Panc1 (cell line): Measurements from ENCODE around the gene ARHGDIA. TPM values are rescaled to one million over a fixed set of nuclear protein-coding genes. Genes with fewer than 3 reads are reported as not detected.

Source experiments
- ATAC-seq: fragments of 200-7000 bp; cut with Tn5 transposase; 2 replicates; pipeline ENCODE4 v1.9.1; 2020; ENCODE audit warnings: mild to moderate bottlenecking, moderate library complexity
- BruUV-seq: library from RNA; stranded (reverse); fragments of 400-500 nt; replicated peaks from 2 replicates; lab custom pipeline; 2021; lab: Mats Ljungman, UMichigan
- CTCF ChIA-PET: fragments of 300-600 bp; sonication (Branson Sonifier 250); formaldehyde crosslinking; loops from one replicate; lab custom pipeline; 2022; ENCODE audit warnings: antibody characterized with exemption; lab: Charles Lee
- POLR2A ChIA-PET: fragments of 300-600 bp; sonication (Branson Sonifier 250); formaldehyde crosslinking; loops from one replicate; lab custom pipeline; 2022; ENCODE audit warnings: antibody characterized with exemption; lab: Charles Lee
- DNase-seq: peaks from one replicate; pipeline ENCODE4 v3.0.0-alpha.2; 2010; ENCODE audit warnings: low read depth, low spot score
- H3K27ac ChIP-seq: 2 replicates; pipeline ENCODE4 v1.5.1; 2011; ENCODE audit warnings: mild to moderate bottlenecking, low read length, inconsistent platforms
- H3K27me3 ChIP-seq: fragments of 200-500 bp; sonication (Bioruptor generic); 2 replicates; pipeline ENCODE4 v1.6.0; 2014; ENCODE audit warnings: low read length, inconsistent platforms; ENCODE audit not compliant: control insufficient read depth, insufficient read depth
- H3K36me3 ChIP-seq: fragments of 200-500 bp; sonication (Bioruptor generic); 2 replicates; pipeline ENCODE4 v1.5.1; 2014; ENCODE audit warnings: inconsistent platforms, mild to moderate bottlenecking, low read length, moderate library complexity; ENCODE audit not compliant: control insufficient read depth, insufficient read depth
- H3K4me1 ChIP-seq: 2 replicates; pipeline ENCODE4 v1.5.1; 2011; ENCODE audit warnings: inconsistent platforms, mild to moderate bottlenecking, low read length, moderate library complexity; ENCODE audit not compliant: control insufficient read depth, insufficient read depth
- H3K4me3 ChIP-seq, 2 experiments: 2 replicates each; pipeline ENCODE4 v1.5.1; 2011 to 2012; ENCODE audit warnings: low read depth in 2 of 2, low read length in 2 of 2, mild to moderate bottlenecking in 2 of 2, inconsistent platforms in 1 of 2, moderate library complexity in 1 of 2
- H3K9me3 ChIP-seq: fragments of 200-500 bp; sonication (Bioruptor generic); 2 replicates; pipeline ENCODE4 v1.5.1; 2014; ENCODE audit warnings: low read depth, mild to moderate bottlenecking, inconsistent platforms, low read length, moderate library complexity; ENCODE audit not compliant: control insufficient read depth, insufficient read depth
- SIN3A ChIP-seq: IDR thresholded peaks from 2 replicates; pipeline ENCODE4 v1.6.1; 2012; ENCODE audit warnings: low read depth, mild to moderate bottlenecking, low read length, moderate library complexity, borderline replicate concordance; ENCODE audit not compliant: insufficient read depth
- TCF7L2 ChIP-seq: IDR thresholded peaks from 2 replicates; pipeline ENCODE4 v1.6.1; 2011; ENCODE audit warnings: mild to moderate bottlenecking, low read depth, low read length, inconsistent platforms
- in situ Hi-C: cut with HindIII; loops from 2 replicates; pipeline ENCODE4 v1.10.0; 2016; ENCODE audit warnings: low sequenced_read_pairs, low pct_unique_long_range_greater_than_20kb
- intact Hi-C: fragments of 100-400 bp; cut with micrococcal nuclease; formaldehyde crosslinking; loops from one replicate; pipeline ENCODE4 v1.10.0; 2022; ENCODE audit not compliant: unreplicated experiment
- total RNA-seq: library from RNA; stranded (reverse); gene quantifications from one replicate; pipeline ENCODE4 v1.2.1, GENCODE V29; 2021; ENCODE audit not compliant: unreplicated experiment
- TF ChIP-seq, protein P1 (sequence below): fragments of 450-650 bp; IDR thresholded peaks from 2 replicates; pipeline ENCODE4 v1.5.1; 2017; ENCODE audit warnings: mild to moderate bottlenecking
- TF ChIP-seq, protein P2 (sequence below), 2 experiments: IDR thresholded peaks; 2 replicates each; pipeline ENCODE4 v1.6.1; 2011 to 2012; ENCODE audit warnings: low read depth in 2 of 2, control low read depth in 1 of 2, low read length in 1 of 2, mild to moderate bottlenecking in 1 of 2, moderate library complexity in 1 of 2; ENCODE audit not compliant: insufficient read depth in 1 of 2

ARHGDIA gene
- total RNA-seq, 1 experiment from 2014 or later, result 420 TPM

DNA sequence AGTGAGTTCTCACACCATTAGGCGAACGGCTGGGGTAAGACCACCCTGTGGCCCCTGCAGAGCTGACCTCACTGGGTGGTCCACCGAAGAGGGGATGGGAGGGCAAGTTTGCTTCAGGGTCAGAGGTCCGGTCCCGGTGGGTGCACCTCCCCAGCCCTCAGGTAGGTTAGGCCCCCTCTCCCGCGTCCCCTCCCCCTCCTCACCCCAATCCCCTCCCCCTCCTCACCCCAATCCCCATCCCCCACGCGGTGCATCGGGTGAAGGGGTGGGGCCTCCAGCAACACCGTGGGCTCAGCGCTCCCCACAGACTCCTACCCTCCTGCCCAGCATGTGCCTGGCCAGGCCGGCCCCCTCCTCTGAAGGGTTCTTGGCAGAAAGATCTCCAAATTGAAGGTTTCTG is 51.4 kb downstream of the ARHGDIA start:
- in situ Hi-C loops (no loop called here), intact Hi-C loops (no loop called here)
- peaks cover 19% of the 10 kb centered on the region for H3K4me1 ChIP-seq
- H3K27ac ChIP-seq, result no peak overlapping the region
- CTCF ChIA-PET, result interaction anchor here (0.6 kb wide), 1 partner anchor 335 kb away, joined by 3 read pairs; no protein-coding TSS in a partner anchor
- H3K36me3 ChIP-seq, result no peaks in the 10 kb centered on the region
- no peaks in the 10 kb centered on the region for H3K27me3 ChIP-seq
- POLR2A ChIA-PET, result no interaction called here
- H3K4me3 ChIP-seq, result no peak overlapping the region
- H3K9me3 ChIP-seq, result no peaks in the 10 kb centered on the region
- no peak for DNase-seq
- TF ChIP-seq, protein P1, sequence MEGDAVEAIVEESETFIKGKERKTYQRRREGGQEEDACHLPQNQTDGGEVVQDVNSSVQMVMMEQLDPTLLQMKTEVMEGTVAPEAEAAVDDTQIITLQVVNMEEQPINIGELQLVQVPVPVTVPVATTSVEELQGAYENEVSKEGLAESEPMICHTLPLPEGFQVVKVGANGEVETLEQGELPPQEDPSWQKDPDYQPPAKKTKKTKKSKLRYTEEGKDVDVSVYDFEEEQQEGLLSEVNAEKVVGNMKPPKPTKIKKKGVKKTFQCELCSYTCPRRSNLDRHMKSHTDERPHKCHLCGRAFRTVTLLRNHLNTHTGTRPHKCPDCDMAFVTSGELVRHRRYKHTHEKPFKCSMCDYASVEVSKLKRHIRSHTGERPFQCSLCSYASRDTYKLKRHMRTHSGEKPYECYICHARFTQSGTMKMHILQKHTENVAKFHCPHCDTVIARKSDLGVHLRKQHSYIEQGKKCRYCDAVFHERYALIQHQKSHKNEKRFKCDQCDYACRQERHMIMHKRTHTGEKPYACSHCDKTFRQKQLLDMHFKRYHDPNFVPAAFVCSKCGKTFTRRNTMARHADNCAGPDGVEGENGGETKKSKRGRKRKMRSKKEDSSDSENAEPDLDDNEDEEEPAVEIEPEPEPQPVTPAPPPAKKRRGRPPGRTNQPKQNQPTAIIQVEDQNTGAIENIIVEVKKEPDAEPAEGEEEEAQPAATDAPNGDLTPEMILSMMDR, result no peak
- TF ChIP-seq, protein P2, sequence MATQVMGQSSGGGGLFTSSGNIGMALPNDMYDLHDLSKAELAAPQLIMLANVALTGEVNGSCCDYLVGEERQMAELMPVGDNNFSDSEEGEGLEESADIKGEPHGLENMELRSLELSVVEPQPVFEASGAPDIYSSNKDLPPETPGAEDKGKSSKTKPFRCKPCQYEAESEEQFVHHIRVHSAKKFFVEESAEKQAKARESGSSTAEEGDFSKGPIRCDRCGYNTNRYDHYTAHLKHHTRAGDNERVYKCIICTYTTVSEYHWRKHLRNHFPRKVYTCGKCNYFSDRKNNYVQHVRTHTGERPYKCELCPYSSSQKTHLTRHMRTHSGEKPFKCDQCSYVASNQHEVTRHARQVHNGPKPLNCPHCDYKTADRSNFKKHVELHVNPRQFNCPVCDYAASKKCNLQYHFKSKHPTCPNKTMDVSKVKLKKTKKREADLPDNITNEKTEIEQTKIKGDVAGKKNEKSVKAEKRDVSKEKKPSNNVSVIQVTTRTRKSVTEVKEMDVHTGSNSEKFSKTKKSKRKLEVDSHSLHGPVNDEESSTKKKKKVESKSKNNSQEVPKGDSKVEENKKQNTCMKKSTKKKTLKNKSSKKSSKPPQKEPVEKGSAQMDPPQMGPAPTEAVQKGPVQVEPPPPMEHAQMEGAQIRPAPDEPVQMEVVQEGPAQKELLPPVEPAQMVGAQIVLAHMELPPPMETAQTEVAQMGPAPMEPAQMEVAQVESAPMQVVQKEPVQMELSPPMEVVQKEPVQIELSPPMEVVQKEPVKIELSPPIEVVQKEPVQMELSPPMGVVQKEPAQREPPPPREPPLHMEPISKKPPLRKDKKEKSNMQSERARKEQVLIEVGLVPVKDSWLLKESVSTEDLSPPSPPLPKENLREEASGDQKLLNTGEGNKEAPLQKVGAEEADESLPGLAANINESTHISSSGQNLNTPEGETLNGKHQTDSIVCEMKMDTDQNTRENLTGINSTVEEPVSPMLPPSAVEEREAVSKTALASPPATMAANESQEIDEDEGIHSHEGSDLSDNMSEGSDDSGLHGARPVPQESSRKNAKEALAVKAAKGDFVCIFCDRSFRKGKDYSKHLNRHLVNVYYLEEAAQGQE (IDR thresholded peaks at IDR 0.05; ENCODE audit: insufficient read depth in 1 of 2, low read depth in 2 of 2, low read length in 1 of 2), result no peak
- BruUV-seq, result no TSS peak
- no peak for ATAC-seq

DNA sequence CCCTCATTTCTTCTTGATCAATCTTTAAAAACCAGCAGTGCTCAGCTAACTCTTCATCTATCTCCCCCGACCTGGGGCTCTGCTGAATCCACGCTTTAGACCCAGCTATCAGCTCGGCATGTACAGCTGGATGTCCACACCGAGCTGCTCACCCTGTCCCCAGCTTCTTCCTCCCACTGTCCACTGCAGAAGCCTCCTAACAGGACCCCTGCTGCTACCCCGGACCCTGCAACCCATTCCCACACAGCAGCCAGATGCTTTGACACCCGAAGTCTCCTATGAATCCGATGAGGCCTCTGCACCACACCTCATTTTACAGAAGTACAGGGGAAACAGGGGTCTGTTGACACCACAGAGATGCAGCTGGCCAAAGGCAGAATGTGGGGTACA is 53.4 kb downstream of the ARHGDIA start:
- Histone ChIP-seq H3K36me3 (no peaks in the 10 kb centered on the region), H3K27ac (no peak overlapping the region), H3K4me1 (peaks cover 19% of the 10 kb centered on the region), H3K27me3 (no peaks in the 10 kb centered on the region), H3K9me3 (no peaks in the 10 kb centered on the region), H3K4me3 (no peak overlapping the region)
- in situ Hi-C loops (no loop called here), intact Hi-C loops (no loop called here)
- no peak for TF ChIP-seq TCF7L2
- no peak for TF ChIP-seq SIN3A
- CTCF ChIA-PET, result no interaction called here
- ATAC-seq, result no peak
- no TSS peak for BruUV-seq
- no peak for DNase-seq
- POLR2A ChIA-PET, result no interaction called here

Other genes with a start within 250 kb of the ARHGDIA start
- 246 TPM for gene NPLOC4, start 234.2 kb downstream of the ARHGDIA start, total RNA-seq
- gene TSPAN10, start 234.1 kb downstream of the ARHGDIA start, total RNA-seq, result 4.8 TPM
- 0.85 TPM for gene PDE6G, start 214.8 kb downstream of the ARHGDIA start, total RNA-seq
- 42.8 TPM for gene OXLD1, start 204.7 kb downstream of the ARHGDIA start, total RNA-seq
- 74.6 TPM for gene CCDC137, start 204.6 kb downstream of the ARHGDIA start, total RNA-seq
- 52.7 TPM for gene ARL16, start 187.5 kb downstream of the ARHGDIA start, total RNA-seq
- gene HGS, start 187.3 kb downstream of the ARHGDIA start, total RNA-seq, result 240 TPM
- 157 TPM for gene MRPL12, start 168.0 kb downstream of the ARHGDIA start, total RNA-seq
- gene SLC25A10, start 159.1 kb downstream of the ARHGDIA start, total RNA-seq, result 81.2 TPM
- gene GCGR, start 67.2 kb downstream of the ARHGDIA start, total RNA-seq, result 1.6 TPM
- 115 TPM for gene MCRIP1, start 38.0 kb downstream of the ARHGDIA start, total RNA-seq
- not detected for gene PPP1R27, start 36.3 kb downstream of the ARHGDIA start, total RNA-seq
- gene P4HB, start 10.8 kb downstream of the ARHGDIA start, total RNA-seq, result 759 TPM
- gene ALYREF, start 20.2 kb upstream of the ARHGDIA start, total RNA-seq, result 253 TPM
- 218 TPM for gene ANAPC11, start 20.4 kb upstream of the ARHGDIA start, total RNA-seq
- 3.9 TPM for gene NPB, start 30.9 kb upstream of the ARHGDIA start, total RNA-seq
- gene PCYT2, start 40.1 kb upstream of the ARHGDIA start, total RNA-seq, result 91.2 TPM
- 82.5 TPM for gene SIRT7, start 46.8 kb upstream of the ARHGDIA start, total RNA-seq
- 57.0 TPM for gene MAFG, start 56.4 kb upstream of the ARHGDIA start, total RNA-seq
- 212 TPM for gene PYCR1, start 66.0 kb upstream of the ARHGDIA start, total RNA-seq
- not detected for gene MYADML2, start 75.9 kb upstream of the ARHGDIA start, total RNA-seq
- 2.0 TPM for gene NOTUM, start 89.8 kb upstream of the ARHGDIA start, total RNA-seq
- gene ASPSCR1, start 106.3 kb upstream of the ARHGDIA start, total RNA-seq, result 64.7 TPM
- 187 TPM for gene CENPX, start 151.5 kb upstream of the ARHGDIA start, total RNA-seq
- 29.9 TPM for gene LRRC45, start 152.0 kb upstream of the ARHGDIA start, total RNA-seq
- 39.4 TPM for gene RAC3, start 160.3 kb upstream of the ARHGDIA start, total RNA-seq
- gene DCXR, start 166.4 kb upstream of the ARHGDIA start, total RNA-seq, result 128 TPM
- 43.4 TPM for gene RFNG, start 180.5 kb upstream of the ARHGDIA start, total RNA-seq
- gene GPS1, start 180.6 kb upstream of the ARHGDIA start, total RNA-seq, result 175 TPM
- gene DUS1L, start 194.5 kb upstream of the ARHGDIA start, total RNA-seq, result 115 TPM
- gene FASN, start 226.9 kb upstream of the ARHGDIA start, total RNA-seq, result 956 TPM